CD4-positive, CD25-positive, alpha-beta regulatory T cell (primary cell): ENCODE measurements around the gene VPS33B. TPM values are rescaled to one million over a fixed set of nuclear protein-coding genes. Genes with fewer than 3 reads are reported as not detected.
"Not testable (repeated sequence)": the region's sequence is repeated elsewhere in the genome, so short reads cannot be mapped to it uniquely, and the experiment has no call there.

Experiments
- ATAC-seq, 2 donors: fragments of 150-1000 bp; cut with Tn5 transposase; one replicate each; pipeline ENCODE4 v1.10.0; 2021; ENCODE audit warnings: low read depth in 2 of 2, moderate number of reproducible peaks in 2 of 2, moderate library complexity in 1 of 2
- DNase-seq, 3 donors: peaks; one replicate each; pipeline versions ENCODE4 v3.0.0 to v3.0.0-alpha.2; 2012 to 2022; ENCODE audit warnings: mixed read lengths in 1 of 3
- H3K27ac ChIP-seq: one replicate; pipeline ENCODE4 v1.7.0; 2013; ENCODE audit warnings: mild to moderate bottlenecking, low read length; ENCODE audit not compliant: insufficient read depth, poor library complexity, severe bottlenecking
- H3K27me3 ChIP-seq: one replicate; pipeline ENCODE4 v1.7.0; 2013; ENCODE audit warnings: low read length; ENCODE audit not compliant: control insufficient read depth, insufficient read depth
- H3K36me3 ChIP-seq: one replicate; pipeline ENCODE4 v1.7.0; 2013; ENCODE audit warnings: mild to moderate bottlenecking, low read length, moderate library complexity; ENCODE audit not compliant: control insufficient read depth, insufficient read depth
- H3K4me1 ChIP-seq: 2 replicates; pipeline ENCODE4 v1.7.0; 2013; ENCODE audit warnings: mild to moderate bottlenecking, low read length; ENCODE audit not compliant: insufficient read depth, control insufficient read depth, poor library complexity, severe bottlenecking
- H3K4me3 ChIP-seq: one replicate; pipeline ENCODE4 v1.7.0; 2013; ENCODE audit warnings: low read depth, mild to moderate bottlenecking, low read length, moderate library complexity
- H3K9me3 ChIP-seq, 2 experiments: 1 replicate in 1 of 2; 2 replicates in 1 of 2; pipeline ENCODE4 v1.7.0; 2013; ENCODE audit warnings: low read length in 2 of 2, mild to moderate bottlenecking in 1 of 2, moderate library complexity in 1 of 2; ENCODE audit not compliant: control insufficient read depth in 2 of 2
- H3K27ac Mint-ChIP-seq, 3 donors: one replicate each; pipeline ENCODE4 v1.8.0; 2020 to 2022; ENCODE audit warnings: mild to moderate bottlenecking in 3 of 3, mixed read lengths in 3 of 3, moderate library complexity in 2 of 3
- H3K27me3 Mint-ChIP-seq: one replicate; pipeline ENCODE4 v1.8.0; 2022; ENCODE audit warnings: mild to moderate bottlenecking, mixed read lengths
- H3K36me3 Mint-ChIP-seq: one replicate; pipeline ENCODE4 v1.8.0; 2020; ENCODE audit warnings: mixed read lengths
- H3K4me1 Mint-ChIP-seq, 4 donors: one replicate each; pipeline ENCODE4 v1.8.0; 2020 to 2022; ENCODE audit warnings: mixed read lengths in 4 of 4, mild to moderate bottlenecking in 1 of 4
- H3K4me3 Mint-ChIP-seq, 4 donors: one replicate each; pipeline ENCODE4 v1.8.0; 2020 to 2022; ENCODE audit warnings: mild to moderate bottlenecking in 4 of 4, mixed read lengths in 4 of 4, moderate library complexity in 3 of 4
- H3K9me3 Mint-ChIP-seq, 7 donors: one replicate each; pipeline ENCODE4 v1.8.0; 2020 to 2022; ENCODE audit warnings: mixed read lengths in 7 of 7, mild to moderate bottlenecking in 3 of 7, moderate library complexity in 2 of 7
- polyA plus RNA-seq, 4 donors: library from polyadenylated mRNA; unstranded; fragments of 300-500 nt; fragmentation: Illumina TruSeq; gene quantifications; one replicate each; pipeline ENCODE4 v1.2.3, GENCODE V29; 2021
- total RNA-seq: library from RNA; stranded (reverse); gene quantifications from one replicate; pipeline ENCODE4 v1.2.3, GENCODE V29; 2022

The VPS33B gene
- total and polyA plus RNA-seq, 5 donors from 2014 or later, result 5.5 to 22.2 (median 9.4) TPM

DNA sequence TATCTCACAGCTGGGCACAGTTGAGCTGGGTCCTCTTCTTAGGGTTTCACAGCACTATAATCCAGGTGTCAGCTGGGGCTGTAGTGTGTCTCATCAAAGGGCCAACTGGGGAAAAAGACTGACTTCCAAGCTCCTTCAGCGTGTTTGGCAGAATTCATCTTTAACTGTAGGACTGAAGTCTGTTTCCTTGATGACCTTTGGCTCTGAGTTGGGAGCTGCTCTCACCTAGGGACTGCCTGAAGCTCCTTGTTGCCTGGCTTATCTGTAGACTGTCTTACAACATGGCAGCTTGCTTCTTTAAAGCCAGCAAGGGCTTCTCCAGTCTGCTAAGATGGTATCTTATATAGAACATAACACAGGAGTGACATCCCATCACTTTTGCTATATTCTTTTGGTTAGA, 5.3 kb upstream of the VPS33B start:
- H3K4me3 ChIP-seq, result no peak overlapping the region
- H3K27ac Mint-ChIP-seq, result no peak overlapping the region
- peaks cover 5 to 10% (median 6%) of the 10 kb centered on the region in 4 donors for H3K4me1 Mint-ChIP-seq
- peaks cover 4% of the 10 kb centered on the region for H3K4me1 ChIP-seq
- no peaks in the 10 kb centered on the region for H3K36me3 ChIP-seq
- no peaks in the 10 kb centered on the region for H3K36me3 Mint-ChIP-seq
- H3K27ac ChIP-seq, result no peak overlapping the region
- DNase-seq (no peak), ATAC-seq (no peak)
- no peak overlapping the region for H3K4me3 Mint-ChIP-seq
- H3K27me3 ChIP-seq, result no peaks in the 10 kb centered on the region
- H3K9me3 Mint-ChIP-seq, result no peaks in the 10 kb centered on the region
- H3K9me3 ChIP-seq, result no peaks in the 10 kb centered on the region
- H3K27me3 Mint-ChIP-seq, result no peaks in the 10 kb centered on the region

DNA sequence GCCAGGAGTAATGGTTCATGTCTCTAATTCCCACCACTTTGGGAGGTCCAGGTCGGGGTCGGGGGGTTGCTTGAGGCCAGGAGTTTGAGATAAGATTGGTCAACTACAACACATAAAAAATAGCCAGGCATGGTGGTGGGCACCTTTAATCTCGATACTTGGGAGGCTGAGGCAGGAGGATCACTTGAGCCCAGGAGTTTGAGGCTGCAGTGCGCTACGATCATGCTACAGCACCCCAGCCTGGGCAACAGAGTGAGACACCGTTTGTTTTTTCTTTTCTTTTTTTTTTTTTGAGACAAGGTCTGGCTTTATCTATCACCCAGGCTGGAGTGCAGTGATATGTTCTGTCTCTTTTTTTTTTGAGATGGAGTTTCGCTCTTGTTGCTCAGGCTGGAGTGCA, 1.3 kb upstream of the VPS33B start:
- ATAC-seq, result no peak
- no peak for DNase-seq
- H3K36me3 Mint-ChIP-seq, result no peaks in the 10 kb centered on the region
- H3K27me3 Mint-ChIP-seq, result no peaks in the 10 kb centered on the region
- H3K4me3 Mint-ChIP-seq, result peak overlapping the region in 3 of 4 donors; percentile 28 to 94 (median 93)
- peak overlapping the region; percentile 69 to 97 (median 79) for H3K27ac Mint-ChIP-seq
- H3K27me3 ChIP-seq, result no peaks in the 10 kb centered on the region
- no peak overlapping the region for H3K4me3 ChIP-seq
- H3K36me3 ChIP-seq, result no peaks in the 10 kb centered on the region
- H3K9me3 ChIP-seq, result no peaks in the 10 kb centered on the region
- no peaks in the 10 kb centered on the region for H3K9me3 Mint-ChIP-seq
- peaks cover 19% of the 10 kb centered on the region for H3K4me1 ChIP-seq
- no peak overlapping the region for H3K27ac ChIP-seq
- peaks cover 22 to 36% (median 31%) of the 10 kb centered on the region in 4 donors for H3K4me1 Mint-ChIP-seq

GRCh38 chr15:91022832-91023129, 387 bp upstream of the VPS33B start:
- Mint-ChIP-seq H3K27ac (peak overlapping the region; percentile 44 to 99 (median 97)), H3K36me3 (peaks cover 6% of the 10 kb centered on the region), H3K9me3 (no peaks in the 10 kb centered on the region), H3K27me3 (no peaks in the 10 kb centered on the region), H3K4me1 (peaks cover 26 to 46% (median 34%) of the 10 kb centered on the region in 4 donors), H3K4me3 (peak overlapping the region; percentile 92 to 94 (median 94))
- Histone ChIP-seq H3K27ac (peak overlapping the region; percentile 73), H3K36me3 (peaks cover 4% of the 10 kb centered on the region), H3K4me1 (peaks cover 19% of the 10 kb centered on the region), H3K9me3 (no peaks in the 10 kb centered on the region), H3K4me3 (peak overlapping the region; percentile 96), H3K27me3 (no peaks in the 10 kb centered on the region)
- ATAC-seq (no peak), DNase-seq (no peak)

- no peaks in the 10 kb centered on the region for H3K9me3 ChIP-seq
- H3K27ac Mint-ChIP-seq, result peak overlapping the region; percentile 95 to 99 (median 97)
- H3K9me3 Mint-ChIP-seq, result no peaks in the 10 kb centered on the region
- DNase-seq, result no peak
- ATAC-seq, result no peak
- peak overlapping the region; percentile 96 for H3K4me3 ChIP-seq
- peak overlapping the region; percentile 92 to 94 (median 94) for H3K4me3 Mint-ChIP-seq
- peaks cover 10% of the 10 kb centered on the region for H3K36me3 ChIP-seq
- peaks cover 9% of the 10 kb centered on the region for H3K36me3 Mint-ChIP-seq
- peak overlapping the region; percentile 73 for H3K27ac ChIP-seq
- H3K27me3 ChIP-seq, result no peaks in the 10 kb centered on the region
- H3K4me1 Mint-ChIP-seq, result peaks cover 26 to 51% (median 38%) of the 10 kb centered on the region in 4 donors
- peaks cover 19% of the 10 kb centered on the region for H3K4me1 ChIP-seq
- no peaks in the 10 kb centered on the region for H3K27me3 Mint-ChIP-seq
Measured at GRCh38 chr15:91021516-91022074, 799 bp downstream of the VPS33B start.

DNA sequence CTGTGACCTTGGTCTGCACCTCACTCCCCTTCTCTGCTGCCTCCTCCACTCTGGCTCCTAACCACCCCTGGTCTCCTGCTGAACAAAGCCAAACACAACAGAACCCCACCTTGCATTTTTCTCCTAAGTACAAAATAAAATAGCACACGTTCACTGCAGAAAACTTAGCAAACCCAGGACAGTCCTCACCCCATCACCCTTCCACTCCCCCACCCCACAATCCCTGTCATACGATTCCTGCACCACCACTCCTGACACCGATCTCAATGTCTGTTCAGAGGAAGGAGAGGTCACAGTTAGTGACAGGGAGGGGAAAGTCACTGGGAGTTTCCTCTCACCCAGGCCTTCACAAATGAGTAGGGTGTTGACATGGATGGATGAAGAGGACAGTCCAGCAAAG, 4.2 kb downstream of the VPS33B start:
- H3K36me3 ChIP-seq, result peaks cover 34% of the 10 kb centered on the region
- Mint-ChIP-seq H3K4me1 (peaks cover 26 to 52% (median 41%) of the 10 kb centered on the region in 4 donors), H3K27ac (peak overlapping the region; percentile 14 to 87 (median 78)), H3K27me3 (no peaks in the 10 kb centered on the region), H3K4me3 (peak overlapping the region in 2 of 4 donors; percentile 10 to 33), H3K36me3 (peaks cover 18% of the 10 kb centered on the region), H3K9me3 (no peaks in the 10 kb centered on the region)
- no peaks in the 10 kb centered on the region for H3K27me3 ChIP-seq
- H3K9me3 ChIP-seq, result no peaks in the 10 kb centered on the region
- H3K4me3 ChIP-seq, result no peak overlapping the region
- peaks cover 19% of the 10 kb centered on the region for H3K4me1 ChIP-seq
- ATAC-seq (no peak), DNase-seq (no peak)
- no peak overlapping the region for H3K27ac ChIP-seq

GRCh38 chr15:91017716-91018115, 4.7 kb downstream of the VPS33B start:
- peaks cover 39% of the 10 kb centered on the region for H3K36me3 ChIP-seq
- peaks cover 21 to 48% (median 36%) of the 10 kb centered on the region in 4 donors for H3K4me1 Mint-ChIP-seq
- no peaks in the 10 kb centered on the region for H3K27me3 Mint-ChIP-seq

DNA sequence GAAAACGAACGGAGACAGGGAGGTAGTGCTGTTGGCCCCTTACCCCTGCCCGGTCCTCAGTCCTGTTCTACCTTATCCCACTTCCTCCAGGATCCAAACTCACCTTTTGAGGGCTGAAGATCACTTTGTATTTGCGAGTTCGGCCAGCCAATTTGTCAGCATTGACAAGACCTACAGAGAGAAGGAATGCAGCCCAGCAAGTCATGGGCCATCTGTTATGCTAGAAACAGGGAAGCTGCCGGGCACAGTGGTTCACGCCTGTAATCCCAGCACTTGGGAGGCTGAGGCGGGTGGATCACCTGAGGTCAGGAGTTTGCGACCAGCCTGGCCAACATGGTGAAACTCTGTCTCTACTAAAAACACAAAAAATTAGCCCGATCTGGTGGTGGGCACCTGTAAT, 8.7 kb downstream of the VPS33B start:
- H3K27ac Mint-ChIP-seq, result peak overlapping the region in 1 of 3 donors; percentile 85

More at GRCh38 chr15:91017716-91018115, 4.7 kb downstream of the VPS33B start:
- Histone ChIP-seq H3K4me3 (no peak overlapping the region), H3K27me3 (no peaks in the 10 kb centered on the region), H3K27ac (no peak overlapping the region), H3K9me3 (no peaks in the 10 kb centered on the region), H3K4me1 (peaks cover 15% of the 10 kb centered on the region)
- H3K4me3 Mint-ChIP-seq, result peak overlapping the region in 1 of 4 donors; percentile 10
- DNase-seq (no peak), ATAC-seq (no peak)
- H3K27ac Mint-ChIP-seq, result peak overlapping the region in 2 of 3 donors; percentile 78 to 87
- no peaks in the 10 kb centered on the region for H3K9me3 Mint-ChIP-seq
- peaks cover 18% of the 10 kb centered on the region for H3K36me3 Mint-ChIP-seq

GRCh38 chr15:91007266-91007665, 15.1 kb downstream of the VPS33B start:
- Histone ChIP-seq H3K36me3 (peaks cover 76% of the 10 kb centered on the region), H3K27me3 (no peaks in the 10 kb centered on the region), H3K27ac (no peak overlapping the region), H3K4me1 (no peaks in the 10 kb centered on the region), H3K4me3 (no peak overlapping the region), H3K9me3 (no peaks in the 10 kb centered on the region)
- Mint-ChIP-seq H3K27me3 (no peaks in the 10 kb centered on the region), H3K27ac (peak overlapping the region in 1 of 3 donors; percentile 8), H3K36me3 (peaks cover 64% of the 10 kb centered on the region), H3K9me3 (no peaks in the 10 kb centered on the region), H3K4me3 (no peak overlapping the region), H3K4me1 (no peaks in the 10 kb centered on the region)
- ATAC-seq, result no peak
- no peak for DNase-seq

More for the DNA sequence above, 8.7 kb downstream of the VPS33B start:
- DNase-seq, H3K9me3 Mint-ChIP-seq, H3K27me3 ChIP-seq, ATAC-seq, H3K27ac ChIP-seq, H3K4me1 ChIP-seq, H3K27me3 Mint-ChIP-seq, H3K9me3 ChIP-seq, H3K4me3 ChIP-seq, H3K4me3 Mint-ChIP-seq: not testable (repeated sequence)
- Mint-ChIP-seq H3K36me3 (peaks cover 41% of the 10 kb centered on the region), H3K4me1 (peaks cover 0 to 18% (median 14%) of the 10 kb centered on the region in 4 donors)
- H3K36me3 ChIP-seq, result peaks cover 65% of the 10 kb centered on the region
